ENCODE results near the gene ZNF169. TPM values are rescaled to one million over a fixed set of nuclear protein-coding genes. Genes with fewer than 3 reads are reported as not detected.
A peak's percentile ranks its signal among the peaks of the same experiment; 100 is the strongest.
"Not testable (repeated sequence)": the region's sequence is repeated elsewhere in the genome, so short reads cannot be mapped to it uniquely, and the experiment has no call there.

Gene ZNF169
- total RNA-seq, 6 experiments from 2014 or later = 1.1 to 2.2 (median 1.4) TPM

- no peaks in the 10 kb centered on the region for H3K4me1 ChIP-seq
- no peak overlapping the region for H3K27ac ChIP-seq
- H3K9me3 ChIP-seq = no peaks in the 10 kb centered on the region
- H3K27me3 ChIP-seq = no peaks in the 10 kb centered on the region
- TF ChIP-seq CTCF (IDR thresholded peaks at IDR 0.05) (no peak), POLR2A (IDR thresholded peaks at IDR 0.05) (no peak)
- intact Hi-C loops (cut with DNase I) = no loop called here
- H3K4me3 ChIP-seq = no peak overlapping the region
- H3K36me3 ChIP-seq = no peaks in the 10 kb centered on the region
- 36% methylated on average over 1 of the region's 1 CpG for WGBS (ENCODE audit: insufficient coverage, low coverage, low lambda C conversion rate, missing lambda C conversion rate)
- DNase-seq = no peak
- peak in 1 of 4 donors; percentile 30 for ATAC-seq
These were observed 10.9 kb downstream of the ZNF169 start for GRCh38 chr9:94270009-94270408.

GRCh38 chr9:94277029-94277428, 17.9 kb downstream of the ZNF169 start:
- DNase-seq; H3K4me1 ChIP-seq; H3K27me3 ChIP-seq; ATAC-seq; H3K36me3 ChIP-seq; intact Hi-C loops (cut with DNase I); H3K9me3 ChIP-seq; H3K4me3 ChIP-seq; H3K27ac ChIP-seq: not testable (repeated sequence)
- 93% methylated on average over 4 of the region's 4 CpGs for WGBS (ENCODE audit: insufficient coverage, low coverage, low lambda C conversion rate, missing lambda C conversion rate)

GRCh38 chr9:94277885-94278536, 18.9 kb downstream of the ZNF169 start:
- H3K4me3 ChIP-seq = no peak overlapping the region
- H3K4me1 ChIP-seq = no peaks in the 10 kb centered on the region
- no peak for ATAC-seq
- no peak for DNase-seq
- intact Hi-C loops (cut with DNase I) = no loop called here
- WGBS (ENCODE audit: insufficient coverage, low coverage, low lambda C conversion rate, missing lambda C conversion rate) = 94% methylated on average over 6 of the region's 6 CpGs
- H3K36me3 ChIP-seq = no peaks in the 10 kb centered on the region
- H3K9me3 ChIP-seq = no peaks in the 10 kb centered on the region
- H3K27ac ChIP-seq = no peak overlapping the region
- TF ChIP-seq CTCF (IDR thresholded peaks at IDR 0.05) (no peak), POLR2A (IDR thresholded peaks at IDR 0.05) (no peak)
- H3K27me3 ChIP-seq = no peaks in the 10 kb centered on the region

- Histone ChIP-seq H3K9me3 (no peaks in the 10 kb centered on the region), H3K4me3 (no peak overlapping the region), H3K4me1 (no peaks in the 10 kb centered on the region), H3K27ac (no peak overlapping the region), H3K27me3 (no peaks in the 10 kb centered on the region), H3K36me3 (no peaks in the 10 kb centered on the region)
- intact Hi-C loops (cut with DNase I) = no loop called here
- no peak for DNase-seq
- ATAC-seq = no peak
- WGBS (ENCODE audit: insufficient coverage, low coverage, low lambda C conversion rate, missing lambda C conversion rate) = 90% methylated on average over 9 of the region's 9 CpGs
- TF ChIP-seq POLR2A (IDR thresholded peaks at IDR 0.05) = no peak
- TF ChIP-seq CTCF (IDR thresholded peaks at IDR 0.05) = no peak
These were observed 21.4 kb downstream of the ZNF169 start for GRCh38 chr9:94280409-94280989.

- no peak for ATAC-seq
- H3K36me3 ChIP-seq = no peaks in the 10 kb centered on the region
These were observed 22.0 kb downstream of the ZNF169 start for GRCh38 chr9:94281101-94281500.

More at GRCh38 chr9:94281101-94281500, 22.0 kb downstream of the ZNF169 start:
- H3K9me3 ChIP-seq = no peaks in the 10 kb centered on the region
- intact Hi-C loops (cut with DNase I) = no loop called here
- no peaks in the 10 kb centered on the region for H3K4me1 ChIP-seq
- TF ChIP-seq CTCF (IDR thresholded peaks at IDR 0.05) = no peak
- H3K4me3 ChIP-seq = no peak overlapping the region
- H3K27ac ChIP-seq = no peak overlapping the region
- no peaks in the 10 kb centered on the region for H3K27me3 ChIP-seq
- no peak for DNase-seq

Measured in right lobe of liver (tissue), 6 donors.